Liver (tissue), 9 donors: Measurements from ENCODE around the gene NTNG2. TPM values are rescaled to one million over a fixed set of nuclear protein-coding genes. Genes with fewer than 3 reads are reported as not detected.

Experiments used
- DNase-seq: peaks from one replicate; pipeline ENCODE4 v3.0.0-alpha.2; 2017; ENCODE audit warnings: low spot score
- H3K27ac ChIP-seq, 2 donors: one replicate each; pipeline ENCODE4 v1.7.0; 2013; ENCODE audit warnings: inconsistent platforms in 2 of 2, low read length in 2 of 2, control low read depth in 1 of 2, low read depth in 1 of 2, mild to moderate bottlenecking in 1 of 2
- H3K27me3 ChIP-seq, 4 donors: one replicate each; pipeline versions ENCODE4 v1.6.1 to v1.7.0; 2013; ENCODE audit warnings: low read length in 3 of 4, inconsistent platforms in 1 of 4, mild to moderate bottlenecking in 1 of 4, moderate library complexity in 1 of 4; ENCODE audit not compliant: control insufficient read depth in 4 of 4, insufficient read depth in 4 of 4
- H3K36me3 ChIP-seq, 4 donors: one replicate each; pipeline versions ENCODE4 v1.6.1 to v1.7.0; 2013; ENCODE audit warnings: low read length in 3 of 4, mild to moderate bottlenecking in 3 of 4, low read depth in 1 of 4, moderate library complexity in 1 of 4; ENCODE audit not compliant: control insufficient read depth in 4 of 4, insufficient read depth in 3 of 4
- H3K4me1 ChIP-seq, 4 donors: one replicate each; pipeline versions ENCODE4 v1.6.1 to v1.7.0; 2013; ENCODE audit warnings: low read length in 3 of 4, mild to moderate bottlenecking in 3 of 4, moderate library complexity in 1 of 4; ENCODE audit not compliant: control insufficient read depth in 4 of 4, insufficient read depth in 4 of 4
- H3K4me3 ChIP-seq, 3 donors: one replicate each; pipeline versions ENCODE4 v1.6.1 to v1.7.0; 2013; ENCODE audit warnings: low read length in 3 of 3, control low read depth in 1 of 3, low read depth in 1 of 3, mild to moderate bottlenecking in 1 of 3
- H3K9ac ChIP-seq, 2 donors: one replicate each; pipeline ENCODE4 v1.7.0; 2013; ENCODE audit warnings: low read length in 2 of 2, mild to moderate bottlenecking in 2 of 2, moderate library complexity in 2 of 2, control low read depth in 1 of 2, low read depth in 1 of 2
- H3K9me3 ChIP-seq, 4 donors: one replicate each; pipeline versions ENCODE4 v1.6.1 to v1.7.0; 2013; ENCODE audit warnings: low read length in 3 of 4; ENCODE audit not compliant: control insufficient read depth in 4 of 4
- EGR1 ChIP-seq, 2 donors: IDR thresholded peaks; 2 replicates each; pipeline ENCODE4 v1.6.1; 2016 to 2018; ENCODE audit warnings: antibody characterized with exemption in 2 of 2, low read depth in 2 of 2
- FOXA1 ChIP-seq: IDR thresholded peaks from 2 replicates; pipeline ENCODE4 v1.6.1; 2016; ENCODE audit warnings: antibody characterized with exemption
- FOXA2 ChIP-seq: IDR thresholded peaks from 2 replicates; pipeline ENCODE4 v1.6.1; 2016; ENCODE audit warnings: antibody characterized with exemption
- GABPA ChIP-seq, 2 donors: IDR thresholded peaks in 1 of 2; conservative IDR thresholded peaks in 1 of 2; 2 replicates each; pipeline ENCODE4 v1.6.1; 2016; ENCODE audit warnings: antibody characterized with exemption in 2 of 2, mild to moderate bottlenecking in 1 of 2, moderate library complexity in 1 of 2
- HNF4A ChIP-seq, 2 donors: conservative IDR thresholded peaks; 2 replicates each; pipeline ENCODE4 v1.6.1; 2016; ENCODE audit warnings: antibody characterized with exemption in 2 of 2, mild to moderate bottlenecking in 2 of 2
- HNF4G ChIP-seq: IDR thresholded peaks from 2 replicates; pipeline ENCODE4 v1.6.1; 2016; ENCODE audit warnings: antibody characterized with exemption
- JUND ChIP-seq, 2 donors: IDR thresholded peaks; 2 replicates each; pipeline ENCODE4 v1.6.1; 2016; ENCODE audit warnings: antibody characterized with exemption in 2 of 2
- NR2F2 ChIP-seq: IDR thresholded peaks from 2 replicates; pipeline ENCODE4 v1.6.1; 2016; ENCODE audit warnings: antibody characterized with exemption
- RAD21 ChIP-seq, 2 donors: IDR thresholded peaks; 2 replicates each; pipeline ENCODE4 v1.6.1; 2016; ENCODE audit warnings: antibody characterized with exemption in 2 of 2, mild to moderate bottlenecking in 2 of 2
- RXRA ChIP-seq, 2 donors: IDR thresholded peaks; 2 replicates each; pipeline ENCODE4 v1.6.1; 2017 to 2018; ENCODE audit warnings: antibody characterized with exemption in 2 of 2, mild to moderate bottlenecking in 1 of 2
- SP1 ChIP-seq: IDR thresholded peaks from 2 replicates; pipeline ENCODE4 v1.6.1; 2018; ENCODE audit warnings: antibody characterized with exemption, mild to moderate bottlenecking
- TAF1 ChIP-seq: conservative IDR thresholded peaks from 2 replicates; pipeline ENCODE4 v1.6.1; 2016; ENCODE audit warnings: antibody characterized with exemption, mild to moderate bottlenecking
- YY1 ChIP-seq: IDR thresholded peaks from 2 replicates; pipeline ENCODE4 v1.6.1; 2016; ENCODE audit warnings: antibody characterized with exemption, mild to moderate bottlenecking
- WGBS: extraction: QIAGEN DNeasy Blood & Tissue Kit; methylation state at CpG from one replicate; pipeline ENCODE4 v1.1.7; 2013; 5-methylcytosine and 5-hydroxymethylcytosine counted together
- polyA plus RNA-seq, 2 donors: library from polyadenylated mRNA; stranded (reverse) in 1 of 2; unstranded in 1 of 2; fragments of 200-250 nt in 1 of 2; fragments of >200 nt in 1 of 2; fragmentation: Nextera tagmentation in 1 of 2; extraction: Ambion mirVana in 1 of 2; gene quantifications; one replicate each; pipeline versions ENCODE4 v1.2.1 to v1.2.3, GENCODE V29; 2013 to 2015
- total RNA-seq, 2 donors: library from RNA; depleted of rRNA; stranded (reverse); fragments of >200 nt; gene quantifications; one replicate each; pipeline ENCODE4 v1.2.3, GENCODE V29; 2014
- TF ChIP-seq, protein P1 (sequence below): IDR thresholded peaks from 2 replicates; pipeline ENCODE4 v1.6.1; 2016; ENCODE audit warnings: antibody characterized with exemption
- TF ChIP-seq, protein P2 (sequence below): fragments of 150-350 bp; IDR thresholded peaks from 2 replicates; pipeline ENCODE4 v1.5.1; 2017; ENCODE audit warnings: improper control_type of control experiment, low read depth, low read length; ENCODE audit not compliant: missing input control
- TF ChIP-seq, protein P3 (sequence below): IDR thresholded peaks from 2 replicates; pipeline ENCODE4 v1.6.1; 2016; ENCODE audit warnings: antibody characterized with exemption, mild to moderate bottlenecking
- TF ChIP-seq, protein P4 (sequence below): IDR thresholded peaks from 2 replicates; pipeline ENCODE4 v1.6.1; 2016; ENCODE audit warnings: antibody characterized with exemption
- TF ChIP-seq, protein P5 (sequence below): IDR thresholded peaks from 2 replicates; pipeline ENCODE4 v1.6.1; 2016; ENCODE audit warnings: antibody characterized with exemption
- donor health status: healthy.
- donor health status: healthy.
- donor health status: healthy.
- donor health status: healthy.
- donor health status: healthy.

NTNG2 gene
- total and polyA plus RNA-seq, 4 donors, result 0.12 to 0.42 (median 0.28) TPM; not detected in 1

DNA sequence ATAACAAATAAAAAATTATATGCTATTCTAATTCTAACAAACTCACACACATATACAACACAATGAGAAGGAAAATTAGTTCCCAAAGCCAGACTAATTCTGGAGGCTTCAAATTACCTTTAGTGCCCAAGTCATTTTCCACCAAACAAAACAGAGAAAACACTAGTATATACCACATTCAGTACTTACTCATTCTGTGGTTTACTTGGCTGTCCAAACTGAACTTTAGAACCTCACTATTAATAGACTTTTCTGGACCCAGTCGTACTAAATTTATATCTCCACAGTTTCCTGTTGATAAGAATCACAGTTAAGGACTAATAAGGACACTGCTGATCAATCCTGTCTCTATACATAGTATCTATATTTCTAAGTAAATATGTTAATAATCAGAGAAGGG is 126.5 kb downstream of the NTNG2 start:
- H3K4me3 ChIP-seq, result no peak overlapping the region
- no peak overlapping the region for H3K27ac ChIP-seq
- H3K27me3 ChIP-seq, result no peaks in the 10 kb centered on the region
- TF ChIP-seq RXRA (IDR thresholded peaks at IDR 0.05), result no peak
- TF ChIP-seq, protein P1, sequence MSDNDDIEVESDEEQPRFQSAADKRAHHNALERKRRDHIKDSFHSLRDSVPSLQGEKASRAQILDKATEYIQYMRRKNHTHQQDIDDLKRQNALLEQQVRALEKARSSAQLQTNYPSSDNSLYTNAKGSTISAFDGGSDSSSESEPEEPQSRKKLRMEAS, result no peak
- H3K36me3 ChIP-seq, result peaks cover 18 to 55% (median 38%) of the 10 kb centered on the region in 4 donors
- no peaks in the 10 kb centered on the region for H3K9me3 ChIP-seq
- no peak overlapping the region for H3K9ac ChIP-seq
- no peak for DNase-seq
- peaks cover 0 to 2% (median 0%) of the 10 kb centered on the region in 4 donors for H3K4me1 ChIP-seq
- 7% methylated on average over 1 of the region's 1 CpG for WGBS

DNA sequence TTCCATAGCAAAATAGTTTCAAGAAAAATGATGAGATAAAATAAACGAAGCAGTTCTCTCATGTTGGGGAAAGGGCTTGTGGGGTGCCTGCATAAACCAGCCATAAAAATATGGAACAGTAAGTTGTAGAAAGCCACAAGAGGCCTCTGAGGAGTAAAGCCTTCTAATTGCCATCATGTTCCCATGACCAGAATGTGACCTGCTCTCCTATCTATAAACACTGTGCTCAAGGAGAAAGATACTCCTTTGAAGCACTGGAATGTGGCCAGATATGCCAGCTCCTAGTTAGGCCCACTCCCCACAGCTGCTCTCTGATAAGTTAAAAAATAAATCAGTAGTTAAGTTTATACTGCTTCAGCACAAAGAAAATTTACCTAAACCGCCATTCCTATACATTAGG is 127.1 kb downstream of the NTNG2 start:
- 90% methylated on average over 2 of the region's 2 CpGs for WGBS
- Histone ChIP-seq H3K27ac (no peak overlapping the region), H3K27me3 (no peaks in the 10 kb centered on the region), H3K36me3 (peaks cover 20 to 49% (median 34%) of the 10 kb centered on the region in 4 donors), H3K9ac (no peak overlapping the region), H3K4me1 (peaks cover 0 to 2% (median 0%) of the 10 kb centered on the region in 4 donors), H3K4me3 (no peak overlapping the region), H3K9me3 (no peaks in the 10 kb centered on the region)
- DNase-seq, result no peak
- TF ChIP-seq JUND (IDR thresholded peaks at IDR 0.05) (no peak), FOXA1 (no peak), TAF1 (no peak), EGR1 (IDR thresholded peaks at IDR 0.05; ENCODE audit: low read depth in 2 of 2) (no peak), HNF4G (no peak), NR2F2 (no peak), GABPA (IDR thresholded peaks at IDR 0.05 in 1 of 2, conservative IDR thresholded peaks at IDR 0.05 in 1 of 2) (no peak), RXRA (IDR thresholded peaks at IDR 0.05) (no peak), HNF4A (conservative IDR thresholded peaks at IDR 0.05) (no peak), FOXA2 (no peak), RAD21 (IDR thresholded peaks at IDR 0.05) (no peak), SP1 (no peak), YY1 (no peak)
- TF ChIP-seq, protein P2, sequence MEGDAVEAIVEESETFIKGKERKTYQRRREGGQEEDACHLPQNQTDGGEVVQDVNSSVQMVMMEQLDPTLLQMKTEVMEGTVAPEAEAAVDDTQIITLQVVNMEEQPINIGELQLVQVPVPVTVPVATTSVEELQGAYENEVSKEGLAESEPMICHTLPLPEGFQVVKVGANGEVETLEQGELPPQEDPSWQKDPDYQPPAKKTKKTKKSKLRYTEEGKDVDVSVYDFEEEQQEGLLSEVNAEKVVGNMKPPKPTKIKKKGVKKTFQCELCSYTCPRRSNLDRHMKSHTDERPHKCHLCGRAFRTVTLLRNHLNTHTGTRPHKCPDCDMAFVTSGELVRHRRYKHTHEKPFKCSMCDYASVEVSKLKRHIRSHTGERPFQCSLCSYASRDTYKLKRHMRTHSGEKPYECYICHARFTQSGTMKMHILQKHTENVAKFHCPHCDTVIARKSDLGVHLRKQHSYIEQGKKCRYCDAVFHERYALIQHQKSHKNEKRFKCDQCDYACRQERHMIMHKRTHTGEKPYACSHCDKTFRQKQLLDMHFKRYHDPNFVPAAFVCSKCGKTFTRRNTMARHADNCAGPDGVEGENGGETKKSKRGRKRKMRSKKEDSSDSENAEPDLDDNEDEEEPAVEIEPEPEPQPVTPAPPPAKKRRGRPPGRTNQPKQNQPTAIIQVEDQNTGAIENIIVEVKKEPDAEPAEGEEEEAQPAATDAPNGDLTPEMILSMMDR, result no peak
- TF ChIP-seq, protein P3, sequence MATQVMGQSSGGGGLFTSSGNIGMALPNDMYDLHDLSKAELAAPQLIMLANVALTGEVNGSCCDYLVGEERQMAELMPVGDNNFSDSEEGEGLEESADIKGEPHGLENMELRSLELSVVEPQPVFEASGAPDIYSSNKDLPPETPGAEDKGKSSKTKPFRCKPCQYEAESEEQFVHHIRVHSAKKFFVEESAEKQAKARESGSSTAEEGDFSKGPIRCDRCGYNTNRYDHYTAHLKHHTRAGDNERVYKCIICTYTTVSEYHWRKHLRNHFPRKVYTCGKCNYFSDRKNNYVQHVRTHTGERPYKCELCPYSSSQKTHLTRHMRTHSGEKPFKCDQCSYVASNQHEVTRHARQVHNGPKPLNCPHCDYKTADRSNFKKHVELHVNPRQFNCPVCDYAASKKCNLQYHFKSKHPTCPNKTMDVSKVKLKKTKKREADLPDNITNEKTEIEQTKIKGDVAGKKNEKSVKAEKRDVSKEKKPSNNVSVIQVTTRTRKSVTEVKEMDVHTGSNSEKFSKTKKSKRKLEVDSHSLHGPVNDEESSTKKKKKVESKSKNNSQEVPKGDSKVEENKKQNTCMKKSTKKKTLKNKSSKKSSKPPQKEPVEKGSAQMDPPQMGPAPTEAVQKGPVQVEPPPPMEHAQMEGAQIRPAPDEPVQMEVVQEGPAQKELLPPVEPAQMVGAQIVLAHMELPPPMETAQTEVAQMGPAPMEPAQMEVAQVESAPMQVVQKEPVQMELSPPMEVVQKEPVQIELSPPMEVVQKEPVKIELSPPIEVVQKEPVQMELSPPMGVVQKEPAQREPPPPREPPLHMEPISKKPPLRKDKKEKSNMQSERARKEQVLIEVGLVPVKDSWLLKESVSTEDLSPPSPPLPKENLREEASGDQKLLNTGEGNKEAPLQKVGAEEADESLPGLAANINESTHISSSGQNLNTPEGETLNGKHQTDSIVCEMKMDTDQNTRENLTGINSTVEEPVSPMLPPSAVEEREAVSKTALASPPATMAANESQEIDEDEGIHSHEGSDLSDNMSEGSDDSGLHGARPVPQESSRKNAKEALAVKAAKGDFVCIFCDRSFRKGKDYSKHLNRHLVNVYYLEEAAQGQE, result no peak
- TF ChIP-seq, protein P4, sequence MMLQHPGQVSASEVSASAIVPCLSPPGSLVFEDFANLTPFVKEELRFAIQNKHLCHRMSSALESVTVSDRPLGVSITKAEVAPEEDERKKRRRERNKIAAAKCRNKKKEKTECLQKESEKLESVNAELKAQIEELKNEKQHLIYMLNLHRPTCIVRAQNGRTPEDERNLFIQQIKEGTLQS, result no peak
- TF ChIP-seq, protein P1, result no peak
- TF ChIP-seq, protein P5, sequence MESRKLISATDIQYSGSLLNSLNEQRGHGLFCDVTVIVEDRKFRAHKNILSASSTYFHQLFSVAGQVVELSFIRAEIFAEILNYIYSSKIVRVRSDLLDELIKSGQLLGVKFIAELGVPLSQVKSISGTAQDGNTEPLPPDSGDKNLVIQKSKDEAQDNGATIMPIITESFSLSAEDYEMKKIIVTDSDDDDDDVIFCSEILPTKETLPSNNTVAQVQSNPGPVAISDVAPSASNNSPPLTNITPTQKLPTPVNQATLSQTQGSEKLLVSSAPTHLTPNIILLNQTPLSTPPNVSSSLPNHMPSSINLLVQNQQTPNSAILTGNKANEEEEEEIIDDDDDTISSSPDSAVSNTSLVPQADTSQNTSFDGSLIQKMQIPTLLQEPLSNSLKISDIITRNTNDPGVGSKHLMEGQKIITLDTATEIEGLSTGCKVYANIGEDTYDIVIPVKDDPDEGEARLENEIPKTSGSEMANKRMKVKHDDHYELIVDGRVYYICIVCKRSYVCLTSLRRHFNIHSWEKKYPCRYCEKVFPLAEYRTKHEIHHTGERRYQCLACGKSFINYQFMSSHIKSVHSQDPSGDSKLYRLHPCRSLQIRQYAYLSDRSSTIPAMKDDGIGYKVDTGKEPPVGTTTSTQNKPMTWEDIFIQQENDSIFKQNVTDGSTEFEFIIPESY, result no peak
